A673 (cell line): ENCODE results near the gene SLC22A23. TPM values are rescaled to one million over a fixed set of nuclear protein-coding genes. Genes with fewer than 3 reads are reported as not detected.

Experiments
- BruUV-seq: library from RNA; stranded (reverse); fragments of 400-500 nt; replicated peaks from 2 replicates; lab custom pipeline; 2021; lab: Mats Ljungman, UMichigan
- CTCF ChIA-PET: fragments of 300-600 bp; sonication (Branson Sonifier 250); formaldehyde crosslinking; loops from one replicate; lab custom pipeline; 2022; ENCODE audit warnings: antibody characterized with exemption; lab: Charles Lee
- POLR2A ChIA-PET: fragments of 300-600 bp; sonication (Branson Sonifier 250); formaldehyde crosslinking; loops from one replicate; lab custom pipeline; 2022; ENCODE audit warnings: antibody characterized with exemption; ENCODE audit not compliant: low non-redundant PET; lab: Charles Lee
- DNase-seq: peaks from one replicate; pipeline ENCODE4 v3.0.0-alpha.2; 2015; ENCODE audit warnings: low spot score
- H3K27ac ChIP-seq: fragments of 200-600 bp; sonication (generic); 2 replicates; pipeline ENCODE4 v1.5.1; 2016; ENCODE audit warnings: mixed run types, low read depth, mild to moderate bottlenecking, mixed read lengths, antibody characterized with exemption, low read length; ENCODE audit not compliant: poor library complexity, severe bottlenecking
- H3K27me3 ChIP-seq: fragments of 200-600 bp; sonication (generic); replicated peaks from 2 replicates; pipeline ENCODE4 v1.6.1; 2017; ENCODE audit warnings: mixed run types, low read depth, mild to moderate bottlenecking, mixed read lengths, antibody characterized with exemption, low read length; ENCODE audit not compliant: insufficient read depth, poor library complexity
- H3K36me3 ChIP-seq: fragments of 200-600 bp; sonication (generic); 2 replicates; pipeline ENCODE4 v1.6.1; 2016; ENCODE audit warnings: mixed run types, mild to moderate bottlenecking, mixed read lengths, antibody characterized with exemption, low read length; ENCODE audit not compliant: insufficient read depth, poor library complexity, severe bottlenecking
- H3K4me1 ChIP-seq: fragments of 200-600 bp; sonication (generic); 2 replicates; pipeline ENCODE4 v1.6.1; 2017; ENCODE audit warnings: mixed run types, mild to moderate bottlenecking, mixed read lengths, antibody characterized with exemption, low read length; ENCODE audit not compliant: insufficient read depth, poor library complexity, severe bottlenecking
- H3K4me3 ChIP-seq: fragments of 200-600 bp; sonication (generic); 2 replicates; pipeline ENCODE4 v1.5.1; 2016; ENCODE audit warnings: low read depth, mixed run types, mild to moderate bottlenecking, mixed read lengths, low read length; ENCODE audit not compliant: poor library complexity, severe bottlenecking
- H3K9me3 ChIP-seq: fragments of 200-600 bp; sonication (generic); 2 replicates; pipeline ENCODE4 v1.6.1; 2016; ENCODE audit warnings: mixed run types, low read depth, mild to moderate bottlenecking, mixed read lengths, antibody characterized with exemption, low read length; ENCODE audit not compliant: poor library complexity, severe bottlenecking
- EZH2 ChIP-seq: fragments of 200-600 bp; sonication (generic); IDR thresholded peaks from 2 replicates; pipeline ENCODE4 v1.6.1; 2017; ENCODE audit warnings: borderline replicate concordance, low read depth, mild to moderate bottlenecking, mixed read lengths, antibody characterized with exemption, low read length; ENCODE audit not compliant: poor library complexity, severe bottlenecking
- intact Hi-C: fragments of 100-400 bp; cut with micrococcal nuclease; formaldehyde crosslinking; loops from one replicate; pipeline ENCODE4 v1.10.0; 2022; ENCODE audit not compliant: unreplicated experiment
- total RNA-seq: library from RNA; stranded (reverse); gene quantifications from 2 replicates; pipeline ENCODE4 v1.2.3, GENCODE V29; 2021
- TF ChIP-seq, protein P1 (sequence below): fragments of 300-800, 200-600 bp; sonication (generic); conservative IDR thresholded peaks from 2 replicates; pipeline ENCODE4 v1.5.1; 2017; ENCODE audit warnings: low read depth, mild to moderate bottlenecking, antibody characterized with exemption, low read length, moderate library complexity, mixed read lengths

The SLC22A23 gene
- total RNA-seq, 1 experiment from 2014 or later = 6.2 TPM

DNA sequence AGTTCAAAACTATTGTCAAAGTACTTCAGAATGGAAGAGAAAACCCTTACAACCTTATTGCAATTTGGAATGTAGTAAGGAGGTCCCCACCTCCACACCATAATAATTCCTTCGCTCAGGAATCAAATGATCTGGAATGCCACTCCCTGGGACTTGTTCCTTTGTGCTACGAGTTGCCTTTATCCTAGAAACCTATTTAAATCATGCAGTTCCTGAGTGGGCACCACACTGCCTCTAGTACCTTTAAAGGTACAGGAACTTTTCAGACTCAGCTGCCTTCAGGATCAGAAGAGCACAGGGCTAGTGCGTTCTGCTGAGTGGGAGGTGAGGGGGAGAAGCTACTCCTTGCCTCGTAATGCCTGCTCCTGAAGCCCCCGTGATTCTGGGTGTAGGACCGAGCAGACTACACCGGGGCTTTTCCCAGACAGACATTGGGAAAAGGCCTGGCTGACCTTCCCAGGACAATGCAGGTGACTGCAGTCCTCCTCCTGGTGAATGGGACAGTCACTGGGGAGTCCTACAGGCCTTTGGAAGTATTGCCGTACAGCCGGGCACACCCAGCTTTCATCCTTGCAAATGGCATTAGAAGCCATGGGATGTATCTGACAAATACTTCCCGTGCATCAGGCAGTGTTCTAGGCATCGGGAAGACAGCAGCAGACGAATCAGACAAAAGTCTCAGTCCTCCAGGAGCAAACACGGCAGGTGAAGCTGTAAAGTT lies 217.6 kb downstream of the SLC22A23 start:
- Histone ChIP-seq H3K4me3 (no peak overlapping the region), H3K27me3 (no peaks in the 10 kb centered on the region), H3K36me3 (no peaks in the 10 kb centered on the region), H3K27ac (no peak overlapping the region), H3K4me1 (no peaks in the 10 kb centered on the region), H3K9me3 (no peaks in the 10 kb centered on the region)
- CTCF ChIA-PET = no interaction called here
- intact Hi-C loops = no loop called here
- no peak for TF ChIP-seq EZH2
- TF ChIP-seq, protein P1, sequence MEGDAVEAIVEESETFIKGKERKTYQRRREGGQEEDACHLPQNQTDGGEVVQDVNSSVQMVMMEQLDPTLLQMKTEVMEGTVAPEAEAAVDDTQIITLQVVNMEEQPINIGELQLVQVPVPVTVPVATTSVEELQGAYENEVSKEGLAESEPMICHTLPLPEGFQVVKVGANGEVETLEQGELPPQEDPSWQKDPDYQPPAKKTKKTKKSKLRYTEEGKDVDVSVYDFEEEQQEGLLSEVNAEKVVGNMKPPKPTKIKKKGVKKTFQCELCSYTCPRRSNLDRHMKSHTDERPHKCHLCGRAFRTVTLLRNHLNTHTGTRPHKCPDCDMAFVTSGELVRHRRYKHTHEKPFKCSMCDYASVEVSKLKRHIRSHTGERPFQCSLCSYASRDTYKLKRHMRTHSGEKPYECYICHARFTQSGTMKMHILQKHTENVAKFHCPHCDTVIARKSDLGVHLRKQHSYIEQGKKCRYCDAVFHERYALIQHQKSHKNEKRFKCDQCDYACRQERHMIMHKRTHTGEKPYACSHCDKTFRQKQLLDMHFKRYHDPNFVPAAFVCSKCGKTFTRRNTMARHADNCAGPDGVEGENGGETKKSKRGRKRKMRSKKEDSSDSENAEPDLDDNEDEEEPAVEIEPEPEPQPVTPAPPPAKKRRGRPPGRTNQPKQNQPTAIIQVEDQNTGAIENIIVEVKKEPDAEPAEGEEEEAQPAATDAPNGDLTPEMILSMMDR = 0 out of 2 replicates have a peak, but pooled peaks have one; percentile 16
- DNase-seq = no peak
- no TSS peak for BruUV-seq
- POLR2A ChIA-PET = no interaction called here

- H3K9me3 ChIP-seq = no peaks in the 10 kb centered on the region
- ChIA-PET POLR2A (no interaction called here), CTCF (no interaction called here)
- no peaks in the 10 kb centered on the region for H3K27me3 ChIP-seq
- no peaks in the 10 kb centered on the region for H3K36me3 ChIP-seq
- intact Hi-C loops = no loop called here
- DNase-seq = no peak
- no peak for TF ChIP-seq EZH2
- TF ChIP-seq, protein P1 = no peak
- BruUV-seq = no TSS peak
- no peak overlapping the region for H3K27ac ChIP-seq
- H3K4me3 ChIP-seq = no peak overlapping the region
- no peaks in the 10 kb centered on the region for H3K4me1 ChIP-seq
Measured at GRCh38 chr6:3237761-3238662, 218.8 kb downstream of the SLC22A23 start.

GRCh38 chr6:3236005-3236404 lies 220.8 kb downstream of the SLC22A23 start:
- BruUV-seq = no TSS peak
- no peak for TF ChIP-seq EZH2
- TF ChIP-seq, protein P1 = no peak
- Histone ChIP-seq H3K4me3 (no peak overlapping the region), H3K4me1 (no peaks in the 10 kb centered on the region), H3K27ac (no peak overlapping the region), H3K9me3 (no peaks in the 10 kb centered on the region), H3K36me3 (no peaks in the 10 kb centered on the region), H3K27me3 (no peaks in the 10 kb centered on the region)
- ChIA-PET POLR2A (no interaction called here), CTCF (no interaction called here)
- intact Hi-C loops = no loop called here
- DNase-seq = no peak
